Body of pancreas (tissue), 4 donors: Measurements from ENCODE around the gene KLHDC10.
"Not testable (repeated sequence)": the region's sequence is repeated elsewhere in the genome, so short reads cannot be mapped to it uniquely, and the experiment has no call there.

Experiments used
- POLR2A ChIP-seq, 3 donors: fragments of 450-650 bp; IDR thresholded peaks; one replicate each; pipeline ENCODE4 v1.6.1; 2016; ENCODE audit warnings: antibody characterized with exemption in 3 of 3, mild to moderate bottlenecking in 2 of 3
- TF ChIP-seq, protein P1 (sequence below), 7 experiments: fragments of 450-650 bp in 4 of 7; fragments of 200-600 bp in 3 of 7; sonication (generic) in 3 of 7; IDR thresholded peaks; one replicate each; pipeline ENCODE4 v1.5.1; 2016 to 2019; ENCODE audit warnings: antibody characterized with exemption in 7 of 7

GRCh38 chr7:130064580-130064926, 5.8 kb upstream of the KLHDC10 start:
- TF ChIP-seq, protein P1, sequence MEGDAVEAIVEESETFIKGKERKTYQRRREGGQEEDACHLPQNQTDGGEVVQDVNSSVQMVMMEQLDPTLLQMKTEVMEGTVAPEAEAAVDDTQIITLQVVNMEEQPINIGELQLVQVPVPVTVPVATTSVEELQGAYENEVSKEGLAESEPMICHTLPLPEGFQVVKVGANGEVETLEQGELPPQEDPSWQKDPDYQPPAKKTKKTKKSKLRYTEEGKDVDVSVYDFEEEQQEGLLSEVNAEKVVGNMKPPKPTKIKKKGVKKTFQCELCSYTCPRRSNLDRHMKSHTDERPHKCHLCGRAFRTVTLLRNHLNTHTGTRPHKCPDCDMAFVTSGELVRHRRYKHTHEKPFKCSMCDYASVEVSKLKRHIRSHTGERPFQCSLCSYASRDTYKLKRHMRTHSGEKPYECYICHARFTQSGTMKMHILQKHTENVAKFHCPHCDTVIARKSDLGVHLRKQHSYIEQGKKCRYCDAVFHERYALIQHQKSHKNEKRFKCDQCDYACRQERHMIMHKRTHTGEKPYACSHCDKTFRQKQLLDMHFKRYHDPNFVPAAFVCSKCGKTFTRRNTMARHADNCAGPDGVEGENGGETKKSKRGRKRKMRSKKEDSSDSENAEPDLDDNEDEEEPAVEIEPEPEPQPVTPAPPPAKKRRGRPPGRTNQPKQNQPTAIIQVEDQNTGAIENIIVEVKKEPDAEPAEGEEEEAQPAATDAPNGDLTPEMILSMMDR (IDR thresholded peaks at IDR 0.05) = not testable (repeated sequence)
- TF ChIP-seq POLR2A (IDR thresholded peaks at IDR 0.05) = not testable (repeated sequence)
